Stimulated activated CD8-positive, alpha-beta memory T cell treated with anti-CD3 and anti-CD28 coated beads, Interleukin-4, amount 100 ng/mL, for 48 hours (primary cell): Measurements from ENCODE around the gene NOS1.
"Not testable (repeated sequence)": the region's sequence is repeated elsewhere in the genome, so short reads cannot be mapped to it uniquely, and the experiment has no call there.

Source experiments
- DNase-seq: peaks from one replicate; pipeline ENCODE4 v3.0.0-alpha.2; 2020

The NOS1 gene

GRCh38 chr12:117243488-117243887 lies 117.9 kb downstream of the NOS1 start:
- DNase-seq = no peak

GRCh38 chr12:117241697-117242096 lies 119.7 kb downstream of the NOS1 start:
- no peak for DNase-seq

- no peak for DNase-seq
Measured at GRCh38 chr12:117240081-117240755, 121.2 kb downstream of the NOS1 start.

GRCh38 chr12:117236456-117237001 lies 124.9 kb downstream of the NOS1 start:
- DNase-seq = peak; percentile 99

- no peak for DNase-seq
Measured at GRCh38 chr12:117235261-117235660, 126.2 kb downstream of the NOS1 start.

- no peak for DNase-seq
Measured at GRCh38 chr12:117234441-117234840, 127.0 kb downstream of the NOS1 start.

GRCh38 chr12:117231750-117232149 lies 129.7 kb downstream of the NOS1 start:
- no peak for DNase-seq

- DNase-seq = no peak
Measured at GRCh38 chr12:117228239-117228638, 133.2 kb downstream of the NOS1 start.

GRCh38 chr12:117227000-117227653 lies 134.3 kb downstream of the NOS1 start:
- no peak for DNase-seq

- DNase-seq = no peak
Measured at GRCh38 chr12:117226505-117226904, 134.9 kb downstream of the NOS1 start.

GRCh38 chr12:117225179-117225578 lies 136.2 kb downstream of the NOS1 start:
- no peak for DNase-seq

- not testable (repeated sequence) for DNase-seq
Measured at GRCh38 chr12:117220947-117221346, 140.5 kb downstream of the NOS1 start.

GRCh38 chr12:117218149-117218548 lies 143.3 kb downstream of the NOS1 start:
- no peak for DNase-seq

GRCh38 chr12:117216686-117217085 lies 144.7 kb downstream of the NOS1 start:
- no peak for DNase-seq

- DNase-seq = no peak
Measured at GRCh38 chr12:117214797-117215196, 146.6 kb downstream of the NOS1 start.

- DNase-seq = no peak
Measured at GRCh38 chr12:117213295-117213808, 148.1 kb downstream of the NOS1 start.

GRCh38 chr12:117212563-117213190 lies 148.7 kb downstream of the NOS1 start:
- peak; percentile 81 for DNase-seq

- no peak for DNase-seq
Measured at GRCh38 chr12:117210266-117210918, 151.0 kb downstream of the NOS1 start.

GRCh38 chr12:117209626-117210025 lies 151.8 kb downstream of the NOS1 start:
- no peak for DNase-seq

- DNase-seq = no peak
Measured at GRCh38 chr12:117208811-117209455, 152.5 kb downstream of the NOS1 start.

GRCh38 chr12:117208206-117208605 lies 153.2 kb downstream of the NOS1 start:
- no peak for DNase-seq

- DNase-seq = no peak
Measured at GRCh38 chr12:117207675-117208074, 153.8 kb downstream of the NOS1 start.

- DNase-seq = no peak
Measured at GRCh38 chr12:117202556-117202955, 158.9 kb downstream of the NOS1 start.
